Kidney (tissue), 2 donors: ENCODE data around the gene RBMX. TPM values are rescaled to one million over a fixed set of nuclear protein-coding genes. Genes with fewer than 3 reads are reported as not detected.

Experiments
- polyA plus RNA-seq: library from polyadenylated mRNA; stranded (reverse); fragments of 350-450 nt; fragmentation: Illumina TruSeq; extraction: RNeasy Lipid Tissue Mini Kit (QIAGEN cat#74804); gene quantifications from one replicate; pipeline ENCODE4 v1.2.3, GENCODE V29; 2014; ENCODE audit warnings: low read depth, low replicate concordance; ENCODE audit not compliant: insufficient read depth
- total RNA-seq: library from RNA; stranded (reverse); fragmentation: NEBNext Ultra II Directional; extraction: Animal tissue kit (Norgen Biotek cat#: 25700); gene quantifications from one replicate; pipeline ENCODE4 v1.2.1, GENCODE V29; 2021
- donor health status: DM: yes; HTN: yes; CAD: no.

Gene RBMX
- total and polyA plus RNA-seq, 2 donors from 2014 or later, result 95.0 to 143 TPM

Other genes starting within 250 kb of the RBMX start
- gene CD40LG, start 232.6 kb downstream of the RBMX start, total RNA-seq, result 0.85 TPM
- 0.22 TPM for gene CD40LG, start 232.6 kb downstream of the RBMX start, polyA plus RNA-seq
- gene ARHGEF6, start 99.8 kb downstream of the RBMX start, total RNA-seq, result 15.8 TPM
- gene ARHGEF6, start 99.8 kb downstream of the RBMX start, polyA plus RNA-seq, result 4.1 TPM
- not detected for gene GPR101, start 153.3 kb upstream of the RBMX start, total RNA-seq
- not detected for gene GPR101, start 153.3 kb upstream of the RBMX start, polyA plus RNA-seq